ENCODE results near the gene TCEA3.

TCEA3 gene

GRCh38 chr1:23367791-23368561 lies 56.6 kb downstream of the TCEA3 start:
- DNase-seq (ENCODE audit: low spot score) = peak; percentile 100

- no peak for DNase-seq (ENCODE audit: low spot score)
These were observed 57.1 kb downstream of the TCEA3 start for GRCh38 chr1:23367451-23367790.

DNA sequence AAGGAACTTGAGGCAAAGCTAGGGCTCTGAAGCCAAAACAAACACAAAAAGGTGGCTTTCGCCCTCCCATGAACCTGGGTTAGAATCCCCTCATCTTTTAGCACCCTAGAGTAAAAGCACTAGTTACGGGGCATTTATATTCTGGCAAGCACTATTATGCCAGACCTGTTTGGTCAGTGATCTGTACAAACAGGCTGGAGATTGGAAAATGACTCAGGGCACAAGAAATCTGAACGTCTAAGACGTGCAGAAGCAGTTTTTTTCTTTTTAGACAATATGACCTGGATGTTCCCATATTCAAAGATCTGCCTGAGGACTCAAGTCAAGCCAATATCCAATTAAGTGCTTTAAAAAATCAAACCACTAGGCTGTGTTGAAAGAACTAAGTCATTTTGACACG lies 58.0 kb downstream of the TCEA3 start:
- no peak for DNase-seq (ENCODE audit: low spot score)

DNA sequence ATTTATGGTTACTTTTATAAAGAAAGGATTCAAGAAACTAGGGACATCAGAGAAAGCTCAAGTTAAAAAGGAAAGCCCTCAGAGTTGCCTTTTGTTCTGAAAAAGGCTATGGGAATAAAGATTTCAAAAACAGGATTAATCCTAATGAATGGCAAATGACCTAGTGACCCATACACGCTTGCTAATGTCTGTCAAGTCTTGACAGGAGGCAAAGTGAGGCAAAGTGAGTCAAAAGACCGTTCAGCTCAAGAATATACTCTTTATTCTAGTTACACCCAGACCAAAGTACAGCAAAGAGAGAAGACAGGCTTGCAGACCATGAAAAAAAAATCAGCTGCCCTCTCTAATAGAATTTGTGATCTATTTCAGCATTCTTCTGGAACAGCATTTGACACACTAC lies 58.4 kb downstream of the TCEA3 start:
- DNase-seq (ENCODE audit: low spot score) = no peak

- DNase-seq (ENCODE audit: low spot score) = no peak
These were observed 62.3 kb downstream of the TCEA3 start for GRCh38 chr1:23362218-23362713.

DNA sequence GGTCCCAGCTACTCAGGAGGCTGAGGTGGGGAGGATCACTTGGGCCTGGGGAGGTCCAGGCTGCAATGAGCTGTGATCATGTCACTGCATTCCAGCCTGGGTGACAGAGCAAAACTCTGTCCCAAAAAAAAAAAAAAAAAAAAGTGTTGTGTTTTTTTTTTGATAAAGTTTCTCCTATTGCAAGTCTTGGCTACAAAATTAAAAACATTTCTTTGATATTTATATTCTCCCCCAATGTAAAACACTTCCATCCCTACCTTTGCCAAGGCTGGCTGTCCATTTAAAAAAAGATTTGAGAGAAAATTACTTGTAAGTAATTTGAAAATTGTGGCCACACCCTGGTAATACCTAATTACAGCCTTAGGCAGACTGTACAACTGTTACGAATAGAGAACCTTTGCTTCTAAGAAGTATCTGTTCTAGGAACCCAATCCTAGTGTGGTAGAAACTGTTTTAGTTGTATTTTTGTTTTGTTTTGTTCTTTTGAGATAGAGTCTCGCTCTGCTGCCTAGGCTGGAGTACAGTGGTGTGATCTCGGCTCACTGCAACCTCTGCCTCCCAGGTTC lies 66.2 kb downstream of the TCEA3 start:
- no peak for DNase-seq (ENCODE audit: low spot score)

DNA sequence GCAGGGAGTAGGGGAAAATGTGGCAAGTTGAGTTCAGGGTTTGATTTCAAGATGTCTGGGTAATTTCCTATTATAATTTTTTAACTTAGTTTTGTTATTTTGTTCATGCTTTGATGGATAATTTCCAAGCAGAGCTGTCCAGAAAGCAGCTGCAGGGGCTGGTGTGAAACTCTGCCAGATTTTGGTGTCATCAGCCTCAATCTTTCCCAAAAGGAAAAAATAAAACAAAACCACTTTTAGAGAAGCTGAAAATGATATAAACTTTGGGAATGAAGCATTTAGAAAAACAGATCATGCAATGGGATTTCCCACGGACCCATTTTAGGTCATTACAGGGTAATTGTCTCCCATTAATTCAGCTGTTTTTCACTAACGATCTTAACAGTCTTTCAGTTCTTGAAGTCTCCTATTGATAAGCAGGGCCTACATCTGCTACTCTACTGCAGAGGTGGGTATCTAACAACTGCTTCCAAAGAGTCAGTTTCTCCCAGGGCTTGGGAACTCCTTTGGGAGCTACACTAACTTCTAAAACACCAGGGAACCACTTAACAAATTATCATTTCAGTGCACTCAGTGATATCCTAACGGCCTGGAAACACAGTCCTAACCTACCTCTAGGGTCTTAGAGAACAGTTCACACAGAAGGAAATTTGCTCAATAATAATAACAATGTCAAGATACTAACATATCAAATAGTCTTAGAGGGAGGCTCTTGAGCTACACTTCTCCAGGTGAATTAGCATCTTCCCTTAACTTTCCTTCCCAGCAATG lies 67.2 kb downstream of the TCEA3 start:
- no peak for DNase-seq (ENCODE audit: low spot score)

DNA sequence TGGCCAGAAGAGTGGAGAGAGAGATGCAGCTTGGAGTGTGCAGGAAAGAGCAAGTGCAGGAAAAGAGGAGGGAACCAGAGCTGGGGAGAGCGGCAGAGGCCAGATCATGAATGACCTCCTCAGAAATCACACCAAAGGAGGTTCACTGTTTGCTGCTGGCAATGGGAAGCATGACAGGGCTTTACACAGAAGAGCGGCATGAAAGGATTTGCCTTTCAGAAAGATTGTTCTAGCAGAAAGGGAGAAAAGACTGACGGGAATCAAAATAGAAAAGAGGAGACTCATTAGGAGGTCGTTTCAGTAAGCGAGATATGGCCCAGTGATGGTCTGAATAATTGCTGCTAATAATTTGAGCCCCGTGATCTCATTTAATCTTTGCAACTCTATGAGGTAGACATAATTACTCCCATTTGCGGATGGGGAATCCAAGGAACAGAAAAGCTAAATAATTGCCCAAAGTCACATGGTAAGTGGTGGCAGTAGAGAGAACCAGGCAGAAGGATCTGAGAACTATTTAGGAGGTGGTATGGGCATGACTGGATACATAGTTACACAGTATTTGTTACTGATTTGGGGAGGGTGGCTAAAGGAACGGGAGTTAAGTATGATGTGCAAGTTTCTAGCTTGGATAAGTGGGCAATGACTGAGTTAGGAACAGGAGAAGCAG lies 67.9 kb downstream of the TCEA3 start:
- no peak for DNase-seq (ENCODE audit: low spot score)

DNA sequence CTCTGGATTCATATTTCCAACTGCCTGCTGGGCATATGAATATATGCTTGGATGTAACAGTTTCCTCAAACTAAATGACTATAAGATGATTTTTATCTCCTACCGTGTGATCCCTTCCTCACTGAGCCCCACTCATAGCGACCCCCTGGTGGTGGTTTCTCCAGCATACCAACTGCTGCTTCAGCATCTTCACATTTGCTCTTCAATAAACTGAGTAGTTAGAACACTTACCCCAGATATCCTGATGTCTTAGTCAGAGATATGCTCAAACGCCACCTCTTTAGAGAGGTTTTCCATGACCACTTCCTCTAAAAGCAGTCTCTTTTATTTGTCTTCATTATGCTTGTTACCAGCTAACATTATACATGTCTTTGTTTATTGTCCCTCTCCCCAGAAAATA lies 70.3 kb downstream of the TCEA3 start:
- DNase-seq (ENCODE audit: low spot score) = no peak

GRCh38 chr1:23352096-23352695 lies 72.4 kb downstream of the TCEA3 start:
- DNase-seq (ENCODE audit: low spot score) = no peak

DNA sequence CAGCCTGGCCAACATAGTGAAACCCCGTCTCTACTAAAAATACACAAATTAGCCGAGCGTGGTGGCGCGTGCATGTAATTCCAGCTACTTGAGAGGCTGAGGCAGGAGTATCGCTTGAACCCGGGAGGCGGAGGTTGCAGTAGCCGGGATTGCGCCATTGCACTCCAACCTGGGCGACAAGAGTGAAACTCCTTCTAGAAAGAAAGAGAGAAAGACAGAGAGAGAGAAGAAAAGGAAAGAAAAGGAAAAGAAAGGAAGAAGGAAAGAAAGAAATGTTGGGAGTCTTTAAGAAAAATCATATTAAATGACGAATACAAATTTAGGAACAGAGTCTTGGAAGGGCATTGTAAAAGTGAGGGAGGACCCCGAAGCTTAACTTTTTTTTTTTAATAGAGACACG lies 78.6 kb downstream of the TCEA3 start:
- no peak for DNase-seq (ENCODE audit: low spot score)

- no peak for DNase-seq (ENCODE audit: low spot score)
These were observed 79.5 kb downstream of the TCEA3 start for GRCh38 chr1:23344987-23345472.

DNA sequence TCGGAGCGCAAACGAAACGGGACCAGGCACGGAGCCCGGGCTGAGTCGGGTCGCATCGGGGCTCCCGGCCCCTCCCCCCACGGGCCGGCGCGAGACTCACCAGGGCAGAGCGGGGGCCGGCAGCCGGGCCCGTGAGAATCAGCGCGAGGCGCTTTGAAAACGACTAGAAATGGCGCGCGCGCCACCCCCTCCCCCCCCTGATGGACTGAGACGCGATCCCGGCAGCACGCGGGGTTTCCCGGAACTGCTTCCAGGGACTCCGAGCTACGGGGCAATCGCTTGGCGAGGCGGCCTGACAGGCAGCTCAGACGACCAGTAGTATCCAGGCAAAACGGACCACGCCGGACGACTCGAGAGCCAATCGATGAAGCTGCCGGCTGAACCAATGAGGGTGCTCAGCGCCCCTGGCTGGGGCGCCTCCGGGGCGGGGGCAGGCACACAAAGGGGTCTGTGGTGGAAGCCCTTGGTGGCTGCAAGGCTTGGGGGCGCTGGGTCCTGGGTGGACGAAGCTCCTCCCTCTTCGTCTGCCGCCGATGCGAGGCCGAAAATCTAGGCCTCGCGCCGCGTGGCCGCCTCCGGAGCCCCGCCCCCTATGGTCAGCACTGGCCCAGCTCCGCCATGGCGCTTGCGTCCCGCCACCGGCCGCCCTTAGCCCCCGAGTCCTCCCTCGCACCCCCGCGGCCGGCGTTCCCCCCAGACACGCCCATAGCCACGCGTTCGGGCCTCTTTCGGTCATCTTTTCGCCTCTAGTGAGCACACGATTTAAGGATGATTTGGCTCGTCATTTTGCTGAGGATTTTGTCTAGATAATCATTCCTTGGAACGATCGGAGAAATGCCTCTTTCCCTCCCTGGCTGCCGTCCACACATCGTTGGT lies 80.2 kb downstream of the TCEA3 start, which contains the start of gene HNRNPR:
HNRNPR (minus strand) TSS at position 174 of the 876 bp plus-strand sequence. CDS start 3,276 bp downstream, outside the sequence.
- DNase-seq (ENCODE audit: low spot score) = peak; percentile 99

DNA sequence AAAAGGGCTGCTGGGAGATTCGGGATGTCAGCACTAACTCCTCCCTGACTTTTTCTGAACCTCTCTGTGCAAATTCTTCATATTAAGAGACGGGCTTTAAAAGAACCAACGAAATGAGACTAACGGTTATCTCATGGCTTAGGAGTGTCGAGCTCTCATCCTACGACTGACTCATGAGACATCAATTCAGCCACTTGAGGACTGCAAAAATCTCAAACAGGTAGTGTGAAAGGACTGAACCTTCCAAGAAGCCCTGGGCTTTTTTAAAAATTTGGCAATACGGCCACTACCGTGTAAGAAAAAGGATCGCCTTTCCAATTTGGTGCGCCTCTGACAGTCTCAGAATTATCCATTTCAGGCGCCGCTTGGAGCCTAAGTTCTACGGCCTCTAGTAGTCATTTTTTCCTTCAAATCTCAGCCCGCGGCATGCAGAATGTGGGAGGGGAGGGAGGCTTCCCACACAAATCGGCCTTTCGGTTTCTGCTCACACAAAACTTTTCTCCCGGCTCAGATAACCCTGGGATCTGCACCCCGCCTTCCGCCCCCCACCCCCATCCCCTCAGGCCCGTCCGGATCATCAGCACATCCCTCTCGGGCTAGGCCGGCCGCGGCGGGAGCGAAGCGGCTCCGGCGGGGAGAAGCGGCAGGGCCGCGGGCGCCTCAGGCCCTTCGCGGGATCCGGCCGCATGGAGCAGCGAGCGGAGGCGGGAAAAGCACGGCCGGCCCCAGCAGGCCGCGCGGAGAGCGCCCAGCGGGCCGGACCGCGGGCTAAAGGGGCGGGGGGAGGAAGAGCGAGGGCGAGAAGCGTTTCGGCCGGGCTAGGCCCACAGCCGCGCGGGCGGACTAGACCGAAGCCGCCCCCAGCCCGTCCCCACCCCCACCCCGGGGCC lies 81.1 kb downstream of the TCEA3 start:
- peak; percentile 31 for DNase-seq (ENCODE audit: low spot score)

GRCh38 chr1:23341931-23342692 lies 82.4 kb downstream of the TCEA3 start:
- no peak for DNase-seq (ENCODE audit: low spot score)

- no peak for DNase-seq (ENCODE audit: low spot score)
These were observed 84.9 kb downstream of the TCEA3 start for GRCh38 chr1:23339632-23340031.

DNA sequence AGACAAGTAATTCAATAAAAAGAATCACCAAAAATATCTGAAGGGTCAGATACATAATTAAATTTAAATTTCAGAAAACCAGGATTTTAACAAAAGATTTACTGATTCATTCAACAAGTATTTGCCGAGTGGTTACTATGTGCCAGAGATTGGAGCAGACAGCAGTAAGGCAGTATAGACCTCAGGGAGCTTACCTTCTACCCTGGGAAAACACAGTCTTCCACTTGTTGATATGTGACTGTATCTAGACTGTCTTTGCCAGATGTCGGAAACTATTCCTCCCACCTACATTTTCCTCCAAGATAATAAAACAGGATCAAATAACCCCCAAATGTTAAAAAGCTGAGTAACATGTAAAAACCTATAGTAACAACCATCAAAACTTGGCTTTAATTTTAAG lies 86.7 kb downstream of the TCEA3 start:
- no peak for DNase-seq (ENCODE audit: low spot score)

- DNase-seq (ENCODE audit: low spot score) = no peak
These were observed 92.8 kb downstream of the TCEA3 start for GRCh38 chr1:23331713-23332112.
